Omental fat pad (tissue), 4 donors: ENCODE data around the gene UPK3A. TPM values are rescaled to one million over a fixed set of nuclear protein-coding genes. Genes with fewer than 3 reads are reported as not detected.
"Not testable (repeated sequence)": the region's sequence is repeated elsewhere in the genome, so short reads cannot be mapped to it uniquely, and the experiment has no call there.

Source experiments
- ATAC-seq: fragments of 150-250 bp; one replicate; pipeline ENCODE4 v1.9.1; 2016; ENCODE audit warnings: mild to moderate bottlenecking, moderate library complexity; ENCODE audit not compliant: low FRiP score
- DNase-seq: peaks from one replicate; pipeline ENCODE4 v3.0.0-alpha.2; 2019; ENCODE audit warnings: low spot score
- total RNA-seq, 4 donors: library from RNA; depleted of rRNA; stranded (reverse); fragments of >200 nt; gene quantifications; one replicate each; pipeline ENCODE4 v1.1.0, GENCODE V29; 2016
- TF ChIP-seq, protein P1 (sequence below), 3 donors: fragments of 450-650 bp; IDR thresholded peaks; one replicate each; pipeline ENCODE4 v1.5.1; 2016 to 2017; ENCODE audit warnings: antibody characterized with exemption in 3 of 3, mild to moderate bottlenecking in 3 of 3, moderate library complexity in 2 of 3

UPK3A gene
- total RNA-seq, 4 donors from 2014 or later = not detected

DNA sequence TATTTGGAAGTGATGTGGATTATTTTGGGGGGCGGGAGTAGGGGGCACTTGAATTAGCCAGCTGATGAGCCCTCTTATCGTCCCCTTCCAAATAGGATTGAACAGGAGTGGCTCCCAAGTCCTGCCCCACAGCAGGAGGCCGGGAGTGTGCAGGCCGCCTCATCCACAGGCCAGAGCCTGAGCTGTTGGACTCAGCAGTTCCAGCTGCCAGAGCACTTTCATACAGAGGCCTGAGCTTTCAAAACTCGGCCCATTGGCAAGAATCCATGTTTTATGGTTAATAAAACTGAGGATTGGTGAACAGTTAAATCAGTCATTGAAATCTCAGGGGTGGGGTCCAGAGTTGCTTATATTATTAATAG, 34.6 kb downstream of the UPK3A start:
- TF ChIP-seq, protein P1, sequence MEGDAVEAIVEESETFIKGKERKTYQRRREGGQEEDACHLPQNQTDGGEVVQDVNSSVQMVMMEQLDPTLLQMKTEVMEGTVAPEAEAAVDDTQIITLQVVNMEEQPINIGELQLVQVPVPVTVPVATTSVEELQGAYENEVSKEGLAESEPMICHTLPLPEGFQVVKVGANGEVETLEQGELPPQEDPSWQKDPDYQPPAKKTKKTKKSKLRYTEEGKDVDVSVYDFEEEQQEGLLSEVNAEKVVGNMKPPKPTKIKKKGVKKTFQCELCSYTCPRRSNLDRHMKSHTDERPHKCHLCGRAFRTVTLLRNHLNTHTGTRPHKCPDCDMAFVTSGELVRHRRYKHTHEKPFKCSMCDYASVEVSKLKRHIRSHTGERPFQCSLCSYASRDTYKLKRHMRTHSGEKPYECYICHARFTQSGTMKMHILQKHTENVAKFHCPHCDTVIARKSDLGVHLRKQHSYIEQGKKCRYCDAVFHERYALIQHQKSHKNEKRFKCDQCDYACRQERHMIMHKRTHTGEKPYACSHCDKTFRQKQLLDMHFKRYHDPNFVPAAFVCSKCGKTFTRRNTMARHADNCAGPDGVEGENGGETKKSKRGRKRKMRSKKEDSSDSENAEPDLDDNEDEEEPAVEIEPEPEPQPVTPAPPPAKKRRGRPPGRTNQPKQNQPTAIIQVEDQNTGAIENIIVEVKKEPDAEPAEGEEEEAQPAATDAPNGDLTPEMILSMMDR (IDR thresholded peaks at IDR 0.05) = no peak
- DNase-seq (no peak), ATAC-seq (no peak)

DNA sequence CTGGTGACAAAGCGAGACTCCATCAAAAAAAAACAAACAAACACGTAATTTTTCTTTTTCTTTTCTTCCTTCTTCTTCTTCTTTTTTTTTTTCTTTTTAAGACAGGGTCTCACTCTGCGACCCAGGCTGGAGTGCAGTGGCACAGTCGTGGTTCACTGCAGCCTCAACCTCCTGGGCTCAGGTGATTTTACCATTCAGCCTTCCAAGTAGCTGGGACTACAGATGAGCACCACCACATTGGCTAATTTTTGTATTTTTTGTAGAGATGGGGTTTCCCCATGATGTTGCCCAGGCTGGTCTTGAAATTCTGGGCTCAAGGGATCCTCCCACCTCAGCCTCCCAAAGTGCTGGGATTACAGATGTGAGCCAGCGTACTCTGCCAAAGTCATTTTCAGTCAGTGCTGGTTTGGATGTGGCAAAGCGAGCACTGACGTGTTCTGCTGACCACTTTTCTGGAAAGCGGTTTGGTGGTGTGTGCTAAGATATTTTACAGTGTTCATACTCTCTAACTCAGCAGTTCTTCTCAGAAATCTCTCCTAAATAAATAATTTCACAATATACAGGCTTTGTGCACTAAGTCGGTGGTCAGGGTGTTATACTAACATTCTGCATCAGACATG, 35.7 kb downstream of the UPK3A start:
- DNase-seq (no peak), ATAC-seq (no peak)
- TF ChIP-seq, protein P1 (IDR thresholded peaks at IDR 0.05) = no peak

DNA sequence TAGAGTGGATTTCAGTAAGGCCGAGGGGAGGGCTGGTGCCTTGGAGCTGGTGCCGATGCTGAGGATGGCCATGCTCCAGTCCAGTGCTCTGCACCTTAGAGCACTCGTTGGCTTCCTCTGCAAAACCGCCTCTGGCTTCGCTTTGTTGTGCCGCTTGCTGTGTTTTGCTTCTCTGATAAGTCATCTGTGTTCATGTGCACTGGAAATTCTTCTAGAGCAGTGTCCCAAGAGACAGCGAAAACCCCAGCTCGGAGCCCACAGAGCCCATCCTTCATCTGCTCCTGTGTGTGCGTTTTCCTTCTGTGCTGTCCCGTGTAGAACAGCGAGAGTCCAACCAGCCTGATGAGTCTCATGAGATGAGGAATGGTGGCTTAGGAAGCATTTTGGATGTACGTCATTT, 37.1 kb downstream of the UPK3A start:
- DNase-seq (no peak), ATAC-seq (no peak)
- TF ChIP-seq, protein P1 (IDR thresholded peaks at IDR 0.05) = no peak

DNA sequence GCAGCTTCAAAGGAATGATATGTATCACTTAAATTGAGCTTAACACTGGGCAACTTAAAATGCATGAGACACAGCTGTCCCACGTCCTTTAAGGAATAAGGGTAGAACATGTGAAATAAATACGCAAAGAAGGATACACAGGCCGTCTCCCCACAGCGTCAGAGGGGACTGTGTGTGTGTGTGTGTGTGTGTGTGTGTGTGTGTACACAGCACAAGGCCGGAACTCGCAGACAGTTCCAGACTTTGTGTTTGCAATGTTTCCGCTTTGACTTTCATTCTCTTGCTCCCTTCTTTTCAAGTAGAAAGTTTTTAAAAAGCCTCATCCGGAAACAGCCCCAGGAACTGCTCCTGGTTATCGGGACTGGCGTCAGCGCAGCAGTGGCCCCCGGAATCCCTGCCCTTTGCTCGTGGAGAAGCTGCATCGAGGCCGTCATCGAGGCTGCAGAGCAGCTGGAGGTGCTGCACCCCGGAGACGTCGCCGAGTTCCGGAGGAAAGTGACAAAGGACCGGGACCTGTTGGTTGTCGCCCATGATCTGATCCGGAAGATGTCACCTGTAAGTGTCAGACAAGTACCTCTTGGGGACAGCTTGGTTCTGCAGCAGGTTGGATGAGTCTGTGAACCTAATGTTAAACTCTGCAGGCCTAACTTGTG, 38.2 kb downstream of the UPK3A start:
- no peak for DNase-seq
- no peak for ATAC-seq

DNA sequence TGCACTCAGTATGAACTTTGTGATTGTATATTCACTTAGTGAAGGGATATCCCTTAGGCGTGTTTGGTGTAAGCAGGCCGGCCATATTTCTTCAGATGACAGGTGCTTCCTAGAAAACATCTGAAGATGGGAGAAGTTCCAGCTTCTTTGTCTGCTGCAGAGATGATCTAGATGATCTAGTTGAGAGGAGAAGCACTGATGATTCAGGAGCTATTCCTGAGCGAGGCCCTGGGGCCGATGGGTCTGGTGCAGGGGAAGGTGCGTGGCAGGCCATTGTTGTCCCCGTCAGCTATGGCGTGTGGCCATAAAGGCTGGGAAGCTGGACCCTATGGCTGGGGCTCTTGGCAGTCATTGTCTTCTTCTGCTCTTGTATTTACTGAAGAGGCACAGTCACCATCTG, 38.9 kb downstream of the UPK3A start:
- TF ChIP-seq, protein P1 (IDR thresholded peaks at IDR 0.05) = no peak
- ATAC-seq (no peak), DNase-seq (no peak)

More for the DNA sequence above, 38.2 kb downstream of the UPK3A start:
- TF ChIP-seq, protein P1 (IDR thresholded peaks at IDR 0.05) = no peak

DNA sequence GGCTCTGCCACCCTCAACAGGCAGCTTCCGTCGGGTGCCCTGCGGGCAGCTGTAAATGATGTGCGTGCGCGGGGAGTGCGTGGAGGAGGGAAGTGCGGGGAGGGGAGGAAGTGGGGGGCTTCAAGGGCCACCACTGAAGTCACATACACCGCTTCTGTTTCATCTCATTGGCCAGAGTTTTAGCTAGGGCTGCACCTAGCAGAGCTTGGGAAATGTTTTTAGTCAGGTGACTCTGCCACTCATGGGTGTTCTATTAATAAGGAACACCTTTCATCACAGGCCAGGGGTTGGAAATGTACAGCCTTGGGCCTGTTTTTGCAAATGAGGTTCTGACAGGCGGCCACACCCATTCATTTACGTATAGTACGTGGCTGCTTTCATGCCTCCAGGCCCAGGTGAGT, 39.6 kb downstream of the UPK3A start:
- TF ChIP-seq, protein P1 (IDR thresholded peaks at IDR 0.05) = no peak
- ATAC-seq (no peak), DNase-seq (no peak)

DNA sequence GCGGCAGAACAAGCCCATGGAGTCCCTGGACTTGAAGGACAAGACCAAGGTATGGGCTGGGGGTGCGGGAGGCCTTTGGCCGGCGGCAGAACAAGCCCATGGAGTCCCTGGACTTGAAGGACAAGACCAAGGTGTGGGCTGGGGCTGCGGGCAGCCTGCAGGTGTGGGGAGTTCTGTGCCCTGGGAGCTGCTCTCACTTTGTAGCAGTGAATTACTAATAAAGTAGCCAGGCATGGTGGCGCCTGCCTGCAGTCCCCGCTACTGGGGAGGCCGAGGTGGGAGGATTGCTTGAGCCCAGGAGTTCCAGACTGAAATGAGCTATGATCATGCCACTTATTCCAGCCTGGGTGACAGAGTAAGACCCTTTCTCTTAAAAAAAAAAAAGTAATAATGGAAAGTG, 43.5 kb downstream of the UPK3A start:
- DNase-seq, ATAC-seq: not testable (repeated sequence)
